A673 (cell line): ENCODE measurements around the gene GHRHR.

Experiments
- CTCF ChIP-seq: fragments of 300-800, 200-600 bp; sonication (generic); conservative IDR thresholded peaks from 2 replicates; pipeline ENCODE4 v1.5.1; 2017; ENCODE audit warnings: low read depth, mild to moderate bottlenecking, antibody characterized with exemption, low read length, moderate library complexity, mixed read lengths
- EZH2 ChIP-seq: fragments of 200-600 bp; sonication (generic); IDR thresholded peaks from 2 replicates; pipeline ENCODE4 v1.6.1; 2017; ENCODE audit warnings: borderline replicate concordance, low read depth, mild to moderate bottlenecking, mixed read lengths, antibody characterized with exemption, low read length; ENCODE audit not compliant: poor library complexity, severe bottlenecking

GRCh38 chr7:31002256-31002655, 38.5 kb downstream of the GHRHR start:
- TF ChIP-seq CTCF: no peak
- TF ChIP-seq EZH2: no peak
